Activated CD8-positive, alpha-beta T cell treated with anti-CD3 and anti-CD28 coated beads, Interleukin-2, amount 10 ng/mL, durations not matched to agents 7 days and 5 days (primary cell): ENCODE results near the gene ARCN1. TPM values are rescaled to one million over a fixed set of nuclear protein-coding genes. Genes with fewer than 3 reads are reported as not detected.
A peak's percentile ranks its signal among the peaks of the same experiment; 100 is the strongest.

Experiments used
- ATAC-seq: fragments of 150-1000 bp; cut with Tn5 transposase; one replicate; pipeline ENCODE4 v1.10.0; 2021; ENCODE audit warnings: moderate library complexity
- CTCF ChIA-PET: fragments of 350-600 bp; sonication (Branson Sonifier 250); formaldehyde crosslinking; loops from one replicate; lab custom pipeline; 2021; ENCODE audit warnings: antibody characterized with exemption; lab: Charles Lee
- POLR2A ChIA-PET: fragments of 350-600 bp; sonication (Branson Sonifier 250); formaldehyde crosslinking; loops from one replicate; lab custom pipeline; 2021; ENCODE audit warnings: antibody characterized with exemption; lab: Charles Lee
- DNase-seq: peaks from one replicate; pipeline ENCODE4 v3.0.0-alpha.2; 2020
- H3K27ac Mint-ChIP-seq: one replicate; pipeline ENCODE4 v1.8.0; 2021; ENCODE audit warnings: mild to moderate bottlenecking, mixed read lengths
- H3K27me3 Mint-ChIP-seq: one replicate; pipeline ENCODE4 v1.8.0; 2021; ENCODE audit warnings: low read depth, mixed read lengths
- H3K36me3 Mint-ChIP-seq: one replicate; pipeline ENCODE4 v1.8.0; 2021; ENCODE audit warnings: low read depth, mixed read lengths
- H3K4me1 Mint-ChIP-seq: one replicate; pipeline ENCODE4 v1.8.0; 2021; ENCODE audit warnings: low read depth, mixed read lengths
- H3K4me3 Mint-ChIP-seq: one replicate; pipeline ENCODE4 v1.8.0; 2021; ENCODE audit warnings: mild to moderate bottlenecking, mixed read lengths
- H3K9me3 Mint-ChIP-seq: one replicate; pipeline ENCODE4 v1.8.0; 2022; ENCODE audit warnings: mixed read lengths; ENCODE audit not compliant: insufficient read depth
- total RNA-seq, 2 experiments: library from RNA; stranded (reverse); gene quantifications; one replicate each; pipeline ENCODE4 v1.2.3, GENCODE V29; 2021

ARCN1 gene
- total RNA-seq, 2 experiments from 2014 or later, result 106 to 109 TPM

DNA sequence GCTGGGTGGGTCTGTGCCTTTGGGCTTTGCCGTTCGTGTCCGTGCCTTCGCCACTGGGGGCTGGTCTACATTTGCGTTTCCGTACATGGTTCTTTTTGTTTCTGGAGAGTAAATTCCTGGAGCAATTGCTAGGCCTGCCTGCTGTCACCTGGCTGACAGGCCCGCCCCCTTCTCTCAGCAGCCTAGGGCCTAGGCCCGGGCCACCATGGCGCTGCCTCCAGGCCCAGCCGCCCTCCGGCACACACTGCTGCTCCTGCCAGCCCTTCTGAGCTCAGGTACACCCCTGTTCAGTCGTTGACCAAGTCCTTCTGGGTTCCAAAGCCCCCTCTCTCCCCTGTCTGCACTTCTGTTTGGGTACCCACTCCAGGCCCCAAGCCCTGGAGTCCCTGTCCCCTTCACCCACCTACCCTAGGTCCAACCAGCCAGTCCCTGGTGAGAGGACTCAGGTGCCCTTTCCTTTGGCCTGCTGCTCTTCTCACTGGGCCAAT is 40.6 kb upstream of the ARCN1 start:
- ChIA-PET POLR2A (no interaction called here), CTCF (no interaction called here)
- Mint-ChIP-seq H3K27ac (peak overlapping the region; percentile 78), H3K4me1 (peaks cover 22% of the 10 kb centered on the region), H3K36me3 (no peaks in the 10 kb centered on the region), H3K27me3 (no peaks in the 10 kb centered on the region), H3K4me3 (peak overlapping the region; percentile 83), H3K9me3 (no peaks in the 10 kb centered on the region)
- ATAC-seq (peak; percentile 16), DNase-seq (no peak)

DNA sequence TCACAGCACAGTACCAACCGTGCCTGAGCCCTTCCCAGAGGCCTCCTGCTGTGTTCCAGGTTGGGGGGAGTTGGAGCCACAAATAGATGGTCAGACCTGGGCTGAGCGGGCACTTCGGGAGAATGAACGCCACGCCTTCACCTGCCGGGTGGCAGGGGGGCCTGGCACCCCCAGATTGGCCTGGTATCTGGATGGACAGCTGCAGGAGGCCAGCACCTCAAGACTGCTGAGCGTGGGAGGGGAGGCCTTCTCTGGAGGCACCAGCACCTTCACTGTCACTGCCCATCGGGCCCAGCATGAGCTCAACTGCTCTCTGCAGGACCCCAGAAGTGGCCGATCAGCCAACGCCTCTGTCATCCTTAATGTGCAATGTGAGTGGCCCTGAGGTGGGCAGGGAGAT is 40.1 kb upstream of the ARCN1 start:
- peaks cover 22% of the 10 kb centered on the region for H3K4me1 Mint-ChIP-seq
- H3K4me3 Mint-ChIP-seq, result peak overlapping the region; percentile 83
- no peaks in the 10 kb centered on the region for H3K27me3 Mint-ChIP-seq
- CTCF ChIA-PET, result no interaction called here
- H3K36me3 Mint-ChIP-seq, result no peaks in the 10 kb centered on the region
- peak overlapping the region; percentile 78 for H3K27ac Mint-ChIP-seq
- POLR2A ChIA-PET, result no interaction called here
- H3K9me3 Mint-ChIP-seq, result no peaks in the 10 kb centered on the region
- ATAC-seq (no peak), DNase-seq (no peak)

- no peak for ATAC-seq
- Mint-ChIP-seq H3K27ac (no peak overlapping the region), H3K4me1 (peaks cover 24% of the 10 kb centered on the region), H3K4me3 (no peak overlapping the region), H3K9me3 (no peaks in the 10 kb centered on the region), H3K27me3 (no peaks in the 10 kb centered on the region), H3K36me3 (no peaks in the 10 kb centered on the region)
- ChIA-PET CTCF (no interaction called here), POLR2A (no interaction called here)
- no peak for DNase-seq
Observed at GRCh38 chr11:118532852-118533768, 39.1 kb upstream of the ARCN1 start.

DNA sequence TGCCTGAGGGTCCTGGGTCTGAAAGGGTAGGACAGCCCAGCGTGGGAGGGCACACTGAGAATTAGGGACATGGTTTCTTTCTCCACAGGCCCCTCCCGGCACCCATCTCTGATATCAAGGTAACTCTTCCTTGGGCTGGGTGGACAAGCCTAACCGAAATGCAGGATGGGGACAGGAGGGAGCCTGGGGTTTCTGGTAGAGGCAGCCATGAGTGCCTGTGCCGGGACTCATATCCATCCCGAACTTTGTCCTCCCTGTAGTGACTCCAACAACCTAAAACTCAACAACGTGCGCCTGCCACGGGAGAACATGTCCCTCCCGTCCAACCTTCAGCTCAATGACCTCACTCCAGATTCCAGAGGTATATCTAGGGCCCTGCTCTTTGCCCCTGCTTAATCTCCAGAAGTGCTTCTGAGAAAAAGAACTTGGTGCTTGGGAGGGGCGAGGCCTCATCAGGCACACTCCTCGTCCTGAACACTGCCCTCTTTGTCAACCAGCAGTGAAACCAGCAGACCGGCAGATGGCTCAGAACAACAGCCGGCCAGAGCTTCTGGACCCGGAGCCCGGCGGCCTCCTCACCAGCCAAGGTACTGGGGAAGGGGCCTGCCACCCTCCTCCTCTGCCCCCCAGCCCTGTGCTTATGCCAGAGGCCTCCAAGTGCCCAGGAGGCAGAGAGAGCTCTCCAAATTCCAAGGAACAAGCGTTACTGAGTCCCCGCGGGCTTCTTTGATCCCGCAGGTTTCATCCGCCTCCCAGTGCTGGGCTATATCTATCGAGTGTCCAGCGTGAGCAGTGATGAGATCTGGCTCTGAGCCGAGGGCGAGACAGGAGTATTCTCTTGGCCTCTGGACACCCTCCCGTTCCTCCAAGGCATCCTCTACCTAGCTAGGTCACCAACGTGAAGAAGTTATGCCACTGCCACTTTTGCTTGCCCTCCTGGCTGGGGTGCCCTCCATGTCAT is 38.2 kb upstream of the ARCN1 start:
- DNase-seq (no peak), ATAC-seq (no peak)
- CTCF ChIA-PET, result no interaction called here
- H3K27me3 Mint-ChIP-seq, result no peaks in the 10 kb centered on the region
- peaks cover 23% of the 10 kb centered on the region for H3K4me1 Mint-ChIP-seq
- H3K9me3 Mint-ChIP-seq, result no peaks in the 10 kb centered on the region
- no peak overlapping the region for H3K27ac Mint-ChIP-seq
- H3K36me3 Mint-ChIP-seq, result peaks cover 2% of the 10 kb centered on the region
- no peak overlapping the region for H3K4me3 Mint-ChIP-seq
- POLR2A ChIA-PET, result no interaction called here

DNA sequence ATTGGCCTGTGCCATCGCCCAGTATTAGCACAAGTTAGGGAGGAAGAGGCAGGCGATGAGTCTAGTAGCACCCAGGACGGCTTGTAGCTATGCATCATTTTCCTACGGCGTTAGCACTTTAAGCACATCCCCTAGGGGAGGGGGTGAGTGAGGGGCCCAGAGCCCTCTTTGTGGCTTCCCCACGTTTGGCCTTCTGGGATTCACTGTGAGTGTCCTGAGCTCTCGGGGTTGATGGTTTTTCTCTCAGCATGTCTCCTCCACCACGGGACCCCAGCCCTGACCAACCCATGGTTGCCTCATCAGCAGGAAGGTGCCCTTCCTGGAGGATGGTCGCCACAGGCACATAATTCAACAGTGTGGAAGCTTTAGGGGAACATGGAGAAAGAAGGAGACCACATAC is 36.9 kb upstream of the ARCN1 start:
- Mint-ChIP-seq H3K9me3 (no peaks in the 10 kb centered on the region), H3K4me1 (peaks cover 11% of the 10 kb centered on the region), H3K27me3 (no peaks in the 10 kb centered on the region), H3K27ac (no peak overlapping the region), H3K36me3 (peaks cover 2% of the 10 kb centered on the region), H3K4me3 (no peak overlapping the region)
- ChIA-PET CTCF (no interaction called here), POLR2A (no interaction called here)
- DNase-seq (no peak), ATAC-seq (no peak)

GRCh38 chr11:118536726-118537125 is 35.5 kb upstream of the ARCN1 start:
- H3K4me3 Mint-ChIP-seq, result no peak overlapping the region
- H3K36me3 Mint-ChIP-seq, result peaks cover 2% of the 10 kb centered on the region
- no peaks in the 10 kb centered on the region for H3K9me3 Mint-ChIP-seq
- no peak for ATAC-seq
- ChIA-PET CTCF (interaction anchor here (1.0 kb wide), 1 partner anchor 72 kb away, joined by 4 read pairs; no protein-coding TSS in a partner anchor), POLR2A (no interaction called here)
- no peak for DNase-seq
- H3K27ac Mint-ChIP-seq, result no peak overlapping the region
- H3K27me3 Mint-ChIP-seq, result no peaks in the 10 kb centered on the region
- peaks cover 6% of the 10 kb centered on the region for H3K4me1 Mint-ChIP-seq

DNA sequence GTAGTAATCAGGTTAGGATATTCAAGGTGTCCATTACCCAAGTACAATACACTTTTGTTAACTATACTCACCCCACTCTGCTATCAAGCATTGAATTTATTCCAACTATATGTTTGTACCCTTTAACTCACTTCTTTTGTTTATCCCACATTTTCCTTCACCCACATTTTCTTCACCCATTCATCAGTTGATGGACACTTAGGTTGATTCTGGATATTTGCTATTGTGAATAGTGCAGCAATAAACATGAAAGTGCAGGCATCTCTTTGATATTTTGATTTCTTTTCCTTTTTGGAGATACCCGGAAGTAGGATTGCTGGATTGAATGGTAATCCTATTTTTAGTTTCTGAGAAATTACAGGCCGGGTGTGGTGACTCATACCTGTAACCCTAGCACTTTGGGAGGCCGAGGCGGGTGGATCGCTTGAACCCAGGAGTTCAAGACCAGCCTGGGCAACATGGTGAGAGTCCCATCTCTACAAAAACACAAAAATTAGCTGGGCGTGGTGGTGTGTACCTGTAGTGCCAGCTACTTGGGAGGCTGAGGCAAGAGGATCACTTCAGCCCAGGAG is 34.7 kb upstream of the ARCN1 start:
- DNase-seq (no peak), ATAC-seq (no peak)
- no peaks in the 10 kb centered on the region for H3K27me3 Mint-ChIP-seq
- H3K4me1 Mint-ChIP-seq, result peaks cover 2% of the 10 kb centered on the region
- ChIA-PET POLR2A (no interaction called here), CTCF (no interaction called here)
- no peak overlapping the region for H3K27ac Mint-ChIP-seq
- H3K36me3 Mint-ChIP-seq, result peaks cover 2% of the 10 kb centered on the region
- H3K9me3 Mint-ChIP-seq, result no peaks in the 10 kb centered on the region
- H3K4me3 Mint-ChIP-seq, result no peak overlapping the region

GRCh38 chr11:118544010-118544646 is 28.1 kb upstream of the ARCN1 start:
- POLR2A ChIA-PET, result no interaction called here
- CTCF ChIA-PET, result no interaction called here
- no peak overlapping the region for H3K27ac Mint-ChIP-seq

GRCh38 chr11:118544647-118545010 is 27.6 kb upstream of the ARCN1 start:
- Mint-ChIP-seq H3K4me3 (no peak overlapping the region), H3K36me3 (no peaks in the 10 kb centered on the region), H3K9me3 (no peaks in the 10 kb centered on the region), H3K4me1 (no peaks in the 10 kb centered on the region), H3K27me3 (no peaks in the 10 kb centered on the region), H3K27ac (no peak overlapping the region)
- POLR2A ChIA-PET, result no interaction called here
- no peak for ATAC-seq
- no peak for DNase-seq
- CTCF ChIA-PET, result no interaction called here

More at GRCh38 chr11:118544010-118544646, 28.1 kb upstream of the ARCN1 start:
- Mint-ChIP-seq H3K27me3 (no peaks in the 10 kb centered on the region), H3K9me3 (no peaks in the 10 kb centered on the region), H3K4me1 (no peaks in the 10 kb centered on the region), H3K4me3 (no peak overlapping the region), H3K36me3 (no peaks in the 10 kb centered on the region)
- DNase-seq, result no peak
- no peak for ATAC-seq

GRCh38 chr11:118545533-118545932 is 26.7 kb upstream of the ARCN1 start:
- Mint-ChIP-seq H3K4me1 (no peaks in the 10 kb centered on the region), H3K4me3 (no peak overlapping the region), H3K27me3 (no peaks in the 10 kb centered on the region), H3K36me3 (no peaks in the 10 kb centered on the region), H3K27ac (no peak overlapping the region), H3K9me3 (no peaks in the 10 kb centered on the region)
- ATAC-seq, result no peak
- ChIA-PET CTCF (interaction anchor here (0.6 kb wide), 1 partner anchor 94 kb away, joined by 3 read pairs; no protein-coding TSS in a partner anchor), POLR2A (no interaction called here)
- no peak for DNase-seq

- DNase-seq, result no peak
- peaks cover 6% of the 10 kb centered on the region for H3K36me3 Mint-ChIP-seq
- H3K9me3 Mint-ChIP-seq, result no peaks in the 10 kb centered on the region
- no peak overlapping the region for H3K4me3 Mint-ChIP-seq
- POLR2A ChIA-PET, result no interaction called here
- CTCF ChIA-PET, result no interaction called here
- H3K4me1 Mint-ChIP-seq, result no peaks in the 10 kb centered on the region
- ATAC-seq, result no peak
- H3K27ac Mint-ChIP-seq, result no peak overlapping the region
- no peaks in the 10 kb centered on the region for H3K27me3 Mint-ChIP-seq
Observed at GRCh38 chr11:118547132-118547531, 25.1 kb upstream of the ARCN1 start.
